ENCODE results near the gene RABGAP1L. TPM values are rescaled to one million over a fixed set of nuclear protein-coding genes. Genes with fewer than 3 reads are reported as not detected.

RABGAP1L gene
- total RNA-seq, 1 experiment from 2014 or later = 29.3 TPM

DNA sequence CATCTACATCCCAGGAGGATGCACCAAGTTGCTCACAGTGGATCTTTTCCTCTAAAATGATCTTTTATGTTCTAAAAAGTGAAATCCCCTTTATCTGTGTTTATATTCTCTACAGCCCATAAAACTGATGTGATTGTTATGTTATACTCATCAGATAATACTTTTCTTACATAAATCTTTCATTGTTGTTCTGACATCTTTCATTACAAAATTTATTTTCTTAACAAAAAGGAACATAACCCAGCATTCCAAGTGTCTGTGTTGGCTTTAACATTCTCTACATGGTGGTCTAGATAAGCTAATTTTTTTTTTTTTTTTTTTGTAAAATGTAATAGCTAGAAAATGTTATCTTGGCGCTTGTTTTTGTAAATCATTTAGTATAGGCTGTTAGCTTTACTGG lies 832.2 kb downstream of the RABGAP1L start:
- BruUV-seq (replicated peaks) = no TSS peak
- intact Hi-C loops (cut with micrococcal nuclease) = no loop called here
- Histone ChIP-seq H3K4me1 (ENCODE audit: control insufficient read depth in 1 of 2, insufficient read depth in 2 of 2, low read length in 2 of 2) (peaks cover 0 to 3% of the 10 kb centered on the region in 2 experiments; a peak in 2 of 4 replicates), H3K36me3 (ENCODE audit: control insufficient read depth in 1 of 2, insufficient read depth in 2 of 2, low read length in 2 of 2) (no peaks in the 10 kb centered on the region), H3K79me2 (ENCODE audit: insufficient read depth, low read length) (no peaks in the 10 kb centered on the region), H3K27ac (ENCODE audit: low read depth, low read length) (no peak overlapping the region), H3K9me2 (ENCODE audit: insufficient read depth) (no peaks in the 10 kb centered on the region), H3K4me3 (replicated peaks in 1 of 2; ENCODE audit: low read depth in 1 of 2, low read length in 2 of 2) (no peak overlapping the region), H2AFZ (ENCODE audit: low read depth, low read length, poor library complexity, severe bottlenecking) (no peak overlapping the region), H4K20me1 (ENCODE audit: insufficient read depth) (no peaks in the 10 kb centered on the region), H3K27me3 (ENCODE audit: insufficient read depth, low read length) (no peaks in the 10 kb centered on the region), H3K4me2 (ENCODE audit: low read length) (no peak overlapping the region), H3K9ac (ENCODE audit: low read length) (no peak overlapping the region), H3K9me3 (ENCODE audit: control insufficient read depth in 1 of 2, insufficient read depth in 1 of 2, low read depth in 1 of 2, low read length in 2 of 2) (no peaks in the 10 kb centered on the region)
- TF ChIP-seq RAD21 (IDR thresholded peaks at IDR 0.05; ENCODE audit: low read depth) (no peak), SIN3A (IDR thresholded peaks at IDR 0.05; ENCODE audit: low read depth) (no peak), FOSL1 (IDR thresholded peaks at IDR 0.05; ENCODE audit: low read depth) (no peak), YY1 (IDR thresholded peaks at IDR 0.05; ENCODE audit: extremely low read depth, insufficient replicate concordance, low read depth, low read length) (no peak), ELF1 (IDR thresholded peaks at IDR 0.05; ENCODE audit: borderline replicate concordance, low read depth) (no peak), SRF (IDR thresholded peaks at IDR 0.05; ENCODE audit: low read depth) (no peak), POLR2AphosphoS5 (IDR thresholded peaks at IDR 0.05; ENCODE audit: low read depth, low read length) (no peak), POLR2A (IDR thresholded peaks at IDR 0.05; ENCODE audit: borderline replicate concordance, extremely low read depth, insufficient read depth, insufficient read length) (no peak), SP1 (IDR thresholded peaks at IDR 0.05; ENCODE audit: low read depth) (no peak), CEBPB (IDR thresholded peaks at IDR 0.05; ENCODE audit: low read depth) (no peak)
- TF ChIP-seq, protein P1, sequence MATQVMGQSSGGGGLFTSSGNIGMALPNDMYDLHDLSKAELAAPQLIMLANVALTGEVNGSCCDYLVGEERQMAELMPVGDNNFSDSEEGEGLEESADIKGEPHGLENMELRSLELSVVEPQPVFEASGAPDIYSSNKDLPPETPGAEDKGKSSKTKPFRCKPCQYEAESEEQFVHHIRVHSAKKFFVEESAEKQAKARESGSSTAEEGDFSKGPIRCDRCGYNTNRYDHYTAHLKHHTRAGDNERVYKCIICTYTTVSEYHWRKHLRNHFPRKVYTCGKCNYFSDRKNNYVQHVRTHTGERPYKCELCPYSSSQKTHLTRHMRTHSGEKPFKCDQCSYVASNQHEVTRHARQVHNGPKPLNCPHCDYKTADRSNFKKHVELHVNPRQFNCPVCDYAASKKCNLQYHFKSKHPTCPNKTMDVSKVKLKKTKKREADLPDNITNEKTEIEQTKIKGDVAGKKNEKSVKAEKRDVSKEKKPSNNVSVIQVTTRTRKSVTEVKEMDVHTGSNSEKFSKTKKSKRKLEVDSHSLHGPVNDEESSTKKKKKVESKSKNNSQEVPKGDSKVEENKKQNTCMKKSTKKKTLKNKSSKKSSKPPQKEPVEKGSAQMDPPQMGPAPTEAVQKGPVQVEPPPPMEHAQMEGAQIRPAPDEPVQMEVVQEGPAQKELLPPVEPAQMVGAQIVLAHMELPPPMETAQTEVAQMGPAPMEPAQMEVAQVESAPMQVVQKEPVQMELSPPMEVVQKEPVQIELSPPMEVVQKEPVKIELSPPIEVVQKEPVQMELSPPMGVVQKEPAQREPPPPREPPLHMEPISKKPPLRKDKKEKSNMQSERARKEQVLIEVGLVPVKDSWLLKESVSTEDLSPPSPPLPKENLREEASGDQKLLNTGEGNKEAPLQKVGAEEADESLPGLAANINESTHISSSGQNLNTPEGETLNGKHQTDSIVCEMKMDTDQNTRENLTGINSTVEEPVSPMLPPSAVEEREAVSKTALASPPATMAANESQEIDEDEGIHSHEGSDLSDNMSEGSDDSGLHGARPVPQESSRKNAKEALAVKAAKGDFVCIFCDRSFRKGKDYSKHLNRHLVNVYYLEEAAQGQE (IDR thresholded peaks at IDR 0.05; ENCODE audit: low read depth) = no peak
- ATAC-seq (no peak), DNase-seq (ENCODE audit: low read depth, low spot score) (no peak)
- ChIA-PET CTCF (no interaction called here), POLR2A (no interaction called here), RAD21 (ENCODE audit: low non-redundant PET in 1 of 2, low total read pairs in 2 of 2, uncharacterized antibody in 2 of 2, unreplicated experiment in 2 of 2) (no interaction called here)

Measured in HCT116 (cell line).